Measurements from ENCODE around the gene HYAL2. TPM values are rescaled to one million over a fixed set of nuclear protein-coding genes. Genes with fewer than 3 reads are reported as not detected.

The HYAL2 gene
- total RNA-seq, 2 experiments from 2014 or later, result 7.7 to 19.7 TPM

DNA sequence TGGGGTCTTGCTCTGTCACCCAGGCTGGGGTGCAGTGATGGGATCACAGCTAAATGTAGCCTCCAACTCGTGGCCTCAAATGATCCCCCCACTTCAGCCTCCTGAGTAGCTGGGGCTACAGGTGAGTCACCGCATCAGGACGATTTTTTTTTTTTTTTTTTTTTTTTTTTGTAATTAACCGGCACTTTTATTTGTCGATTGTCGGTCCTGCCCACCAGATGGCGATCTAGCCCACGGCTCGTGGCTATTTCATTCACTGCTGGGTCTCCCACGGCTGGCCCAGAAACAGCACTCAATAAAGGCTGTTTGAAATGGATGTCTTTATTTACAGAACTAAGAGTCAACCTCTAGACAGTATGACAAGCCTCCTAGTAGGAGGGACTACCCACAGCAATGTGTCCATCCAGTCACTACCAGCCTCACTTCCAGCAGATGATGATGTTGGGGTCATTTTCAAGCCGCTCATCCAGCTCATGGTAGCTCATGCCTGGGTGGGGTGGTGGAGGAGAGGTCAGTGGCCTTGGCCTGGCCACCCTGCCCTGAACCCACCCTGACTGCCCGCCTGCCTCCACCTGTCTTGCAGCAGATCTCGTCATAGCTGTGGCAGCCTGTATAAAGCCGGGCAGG, 24.8 kb upstream of the HYAL2 start:
- H3K79me2 ChIP-seq (ENCODE audit: insufficient read depth, low read depth, low read length), result peaks cover 8% of the 10 kb centered on the region; the same call in 1 of the 2 replicates
- H3K4me1 ChIP-seq (ENCODE audit: insufficient read depth, low read length, poor library complexity, severe bottlenecking), result peaks cover 33% of the 10 kb centered on the region

DNA sequence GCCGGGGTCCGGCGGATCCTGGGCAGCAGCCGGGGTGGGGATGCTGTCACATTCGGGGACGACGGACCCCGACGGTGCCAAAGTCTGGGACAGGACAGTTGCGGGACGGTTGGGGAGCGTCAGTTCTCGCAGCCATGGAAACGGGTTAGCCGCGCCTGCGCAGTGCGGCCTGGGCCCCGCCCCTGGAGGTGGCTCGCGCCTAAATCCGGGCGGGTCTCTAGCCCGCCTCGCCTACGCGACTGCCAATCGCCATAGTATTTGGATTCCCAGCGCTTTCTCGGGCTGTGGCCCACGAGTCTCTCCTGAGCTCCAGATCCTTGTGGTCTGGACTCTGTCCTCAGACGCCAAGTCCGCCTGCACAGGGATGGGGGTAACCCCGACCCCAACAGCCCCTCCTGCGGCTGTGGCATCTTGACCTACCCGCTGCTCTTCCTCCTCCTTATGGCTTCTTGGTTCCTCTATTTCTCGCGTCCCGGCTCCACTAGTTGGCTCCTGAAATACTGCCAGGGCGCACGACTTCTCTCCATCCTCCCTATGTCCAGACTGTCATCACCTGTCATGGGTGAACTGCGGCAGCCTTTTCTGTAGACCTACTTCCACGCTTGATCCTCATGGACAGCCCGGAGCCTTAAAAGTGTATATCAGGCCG, 23.2 kb upstream of the HYAL2 start, which contains the start of gene ZMYND10:
TSS of gene ZMYND10 (minus strand) at position 147 of the 649 bp plus-strand sequence. CDS start 153 bp downstream, outside the sequence.
- no peak within 1 kb of the TSS; the same call in 1 of the 2 replicates for H2AFZ ChIP-seq (ENCODE audit: low read length)
- peaks cover 30% of the 10 kb centered on the region for H3K4me1 ChIP-seq (ENCODE audit: insufficient read depth, low read length, poor library complexity, severe bottlenecking)
- peak; percentile 70 for DNase-seq (ENCODE audit: low spot score)
- H3K4me3 ChIP-seq (ENCODE audit: low read depth, low read length, poor library complexity, severe bottlenecking), result peak within 1 kb of the TSS; percentile 47
- POLR2A ChIA-PET, result interaction anchor here (0.7 kb wide), 1 partner anchor 1597 kb away, joined by 3 read pairs; no protein-coding TSS in a partner anchor
- CTCF ChIA-PET (ENCODE audit: unreplicated experiment), result interaction anchor here (1.0 kb wide), 1 partner anchor 9 kb away, joined by 3 read pairs; no protein-coding TSS in a partner anchor
- H3K36me3 ChIP-seq (ENCODE audit: insufficient read depth, low read length), result peaks cover 9% of the 10 kb centered on the region; the same call in 1 of the 2 replicates
- H3K4me2 ChIP-seq (ENCODE audit: low read length), result peak within 1 kb of the TSS; percentile 73
- H3K9me2 ChIP-seq (ENCODE audit: insufficient read depth, low read length), result no peaks in the 10 kb centered on the region
- no peak for TF ChIP-seq EZH2phosphoT487 (IDR thresholded peaks at IDR 0.05; ENCODE audit: borderline replicate concordance, low read depth, low read length)
- TF ChIP-seq, protein P1, sequence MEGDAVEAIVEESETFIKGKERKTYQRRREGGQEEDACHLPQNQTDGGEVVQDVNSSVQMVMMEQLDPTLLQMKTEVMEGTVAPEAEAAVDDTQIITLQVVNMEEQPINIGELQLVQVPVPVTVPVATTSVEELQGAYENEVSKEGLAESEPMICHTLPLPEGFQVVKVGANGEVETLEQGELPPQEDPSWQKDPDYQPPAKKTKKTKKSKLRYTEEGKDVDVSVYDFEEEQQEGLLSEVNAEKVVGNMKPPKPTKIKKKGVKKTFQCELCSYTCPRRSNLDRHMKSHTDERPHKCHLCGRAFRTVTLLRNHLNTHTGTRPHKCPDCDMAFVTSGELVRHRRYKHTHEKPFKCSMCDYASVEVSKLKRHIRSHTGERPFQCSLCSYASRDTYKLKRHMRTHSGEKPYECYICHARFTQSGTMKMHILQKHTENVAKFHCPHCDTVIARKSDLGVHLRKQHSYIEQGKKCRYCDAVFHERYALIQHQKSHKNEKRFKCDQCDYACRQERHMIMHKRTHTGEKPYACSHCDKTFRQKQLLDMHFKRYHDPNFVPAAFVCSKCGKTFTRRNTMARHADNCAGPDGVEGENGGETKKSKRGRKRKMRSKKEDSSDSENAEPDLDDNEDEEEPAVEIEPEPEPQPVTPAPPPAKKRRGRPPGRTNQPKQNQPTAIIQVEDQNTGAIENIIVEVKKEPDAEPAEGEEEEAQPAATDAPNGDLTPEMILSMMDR (conservative IDR thresholded peaks at IDR 0.05; ENCODE audit: low read length), result no peak
- peaks cover 8% of the 10 kb centered on the region; the same call in 1 of the 2 replicates for H3K79me2 ChIP-seq (ENCODE audit: insufficient read depth, low read depth, low read length)
- H3K9me3 ChIP-seq (ENCODE audit: low read length), result no peaks in the 10 kb centered on the region
- BruUV-seq (replicated peaks), result no TSS peak
- intact Hi-C loops (cut with micrococcal nuclease; ENCODE audit: unreplicated experiment), result loop anchor here (2.0 kb wide), 1 partner anchor 197 kb away; no protein-coding TSS in a partner anchor
- H3K27ac ChIP-seq (ENCODE audit: low read depth, low read length, poor library complexity, severe bottlenecking), result no peak within 1 kb of the TSS
- no peaks in the 10 kb centered on the region for H4K20me1 ChIP-seq (ENCODE audit: insufficient read depth, low read length)

More for the DNA sequence above, 24.8 kb upstream of the HYAL2 start:
- BruUV-seq (replicated peaks), result no TSS peak
- Histone ChIP-seq H3K36me3 (ENCODE audit: insufficient read depth, low read length) (peaks cover 9% of the 10 kb centered on the region; the same call in 1 of the 2 replicates), H3K4me3 (ENCODE audit: low read depth, low read length, poor library complexity, severe bottlenecking) (no peak overlapping the region), H3K27ac (ENCODE audit: low read depth, low read length, poor library complexity, severe bottlenecking) (no peak overlapping the region), H3K9me2 (ENCODE audit: insufficient read depth, low read length) (no peaks in the 10 kb centered on the region), H4K20me1 (ENCODE audit: insufficient read depth, low read length) (no peaks in the 10 kb centered on the region), H3K9me3 (ENCODE audit: low read length) (no peaks in the 10 kb centered on the region), H2AFZ (ENCODE audit: low read length) (no peak overlapping the region), H3K4me2 (ENCODE audit: low read length) (no peak overlapping the region)
- ChIA-PET CTCF (ENCODE audit: unreplicated experiment) (interaction anchor here (1.0 kb wide), 1 partner anchor 9 kb away, joined by 3 read pairs; no protein-coding TSS in a partner anchor), POLR2A (interaction anchor here (0.9 to 2.0 kb wide), 2 partner anchors 10 to 11 kb away, joined by 4 to 8 read pairs; no protein-coding TSS in a partner anchor)
- intact Hi-C loops (cut with micrococcal nuclease; ENCODE audit: unreplicated experiment), result loop anchor here (1.0 to 2.0 kb wide), 2 partner anchors 41 to 196 kb away; no protein-coding TSS in a partner anchor
- peak; percentile 80 for DNase-seq (ENCODE audit: low spot score)
- TF ChIP-seq, protein P1 (conservative IDR thresholded peaks at IDR 0.05; ENCODE audit: low read length), result peak; percentile 81
- TF ChIP-seq EZH2phosphoT487 (IDR thresholded peaks at IDR 0.05; ENCODE audit: borderline replicate concordance, low read depth, low read length), result no peak
